OCI-LY1 (cell line): ENCODE measurements around the gene SPATA13.

Experiments
- EZH2 ChIP-seq: fragments of 200-600 bp; sonication (generic), shearing (Covaris generic); IDR thresholded peaks from 2 replicates; pipeline ENCODE4 v1.8.0; 2017; ENCODE audit warnings: borderline replicate concordance, mixed run types, mild to moderate bottlenecking, antibody characterized with exemption, low read length, moderate library complexity, mixed read lengths
- TF ChIP-seq, protein P1 (sequence below): fragments of 200-600 bp; sonication (generic), shearing (Covaris generic); IDR thresholded peaks from 2 replicates; pipeline ENCODE4 v1.5.1; 2017; ENCODE audit warnings: mild to moderate bottlenecking, antibody characterized with exemption, low read length, moderate library complexity, mixed read lengths

DNA sequence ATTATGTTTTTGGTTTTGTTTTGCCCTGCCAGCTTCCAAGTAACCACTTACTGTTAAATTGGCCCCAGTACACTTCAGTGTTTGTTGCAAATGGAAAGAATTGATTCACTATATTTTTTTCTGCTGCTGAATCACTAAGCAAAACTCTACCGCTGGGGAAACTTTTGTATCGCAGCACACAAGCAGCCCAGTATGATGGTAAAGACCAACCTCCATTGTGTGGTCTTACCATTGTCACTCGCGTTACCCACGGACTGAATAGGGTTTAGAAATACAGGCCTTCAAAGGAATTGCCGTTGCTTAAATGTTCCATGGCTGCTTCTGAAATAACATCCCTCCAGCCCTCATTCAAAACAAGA, 7.9 kb downstream of the SPATA13 start:
- TF ChIP-seq EZH2 = no peak
- TF ChIP-seq, protein P1, sequence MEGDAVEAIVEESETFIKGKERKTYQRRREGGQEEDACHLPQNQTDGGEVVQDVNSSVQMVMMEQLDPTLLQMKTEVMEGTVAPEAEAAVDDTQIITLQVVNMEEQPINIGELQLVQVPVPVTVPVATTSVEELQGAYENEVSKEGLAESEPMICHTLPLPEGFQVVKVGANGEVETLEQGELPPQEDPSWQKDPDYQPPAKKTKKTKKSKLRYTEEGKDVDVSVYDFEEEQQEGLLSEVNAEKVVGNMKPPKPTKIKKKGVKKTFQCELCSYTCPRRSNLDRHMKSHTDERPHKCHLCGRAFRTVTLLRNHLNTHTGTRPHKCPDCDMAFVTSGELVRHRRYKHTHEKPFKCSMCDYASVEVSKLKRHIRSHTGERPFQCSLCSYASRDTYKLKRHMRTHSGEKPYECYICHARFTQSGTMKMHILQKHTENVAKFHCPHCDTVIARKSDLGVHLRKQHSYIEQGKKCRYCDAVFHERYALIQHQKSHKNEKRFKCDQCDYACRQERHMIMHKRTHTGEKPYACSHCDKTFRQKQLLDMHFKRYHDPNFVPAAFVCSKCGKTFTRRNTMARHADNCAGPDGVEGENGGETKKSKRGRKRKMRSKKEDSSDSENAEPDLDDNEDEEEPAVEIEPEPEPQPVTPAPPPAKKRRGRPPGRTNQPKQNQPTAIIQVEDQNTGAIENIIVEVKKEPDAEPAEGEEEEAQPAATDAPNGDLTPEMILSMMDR = no peak
